HG02938 (cell line): ENCODE measurements around the gene TTC39B.
"Not testable (repeated sequence)": the region's sequence is repeated elsewhere in the genome, so short reads cannot be mapped to it uniquely, and the experiment has no call there.

ENCODE experiments used
- ATAC-seq: cut with Tn5 transposase; IDR thresholded peaks from one replicate; pipeline ENCODE4 v1.9.1; 2021; ENCODE audit warnings: mild to moderate bottlenecking, moderate library complexity; ENCODE audit not compliant: unreplicated experiment

The TTC39B gene

GRCh38 chr9:15271403-15271802 lies 35.6 kb downstream of the TTC39B start:
- ATAC-seq, result no peak

- ATAC-seq, result no peak
Observed at GRCh38 chr9:15268782-15269181, 38.2 kb downstream of the TTC39B start.

GRCh38 chr9:15268317-15268716 lies 38.7 kb downstream of the TTC39B start:
- no peak for ATAC-seq

- no peak for ATAC-seq
Observed at GRCh38 chr9:15264918-15265317, 42.1 kb downstream of the TTC39B start.

- ATAC-seq, result no peak
Observed at GRCh38 chr9:15262581-15262980, 44.4 kb downstream of the TTC39B start.

DNA sequence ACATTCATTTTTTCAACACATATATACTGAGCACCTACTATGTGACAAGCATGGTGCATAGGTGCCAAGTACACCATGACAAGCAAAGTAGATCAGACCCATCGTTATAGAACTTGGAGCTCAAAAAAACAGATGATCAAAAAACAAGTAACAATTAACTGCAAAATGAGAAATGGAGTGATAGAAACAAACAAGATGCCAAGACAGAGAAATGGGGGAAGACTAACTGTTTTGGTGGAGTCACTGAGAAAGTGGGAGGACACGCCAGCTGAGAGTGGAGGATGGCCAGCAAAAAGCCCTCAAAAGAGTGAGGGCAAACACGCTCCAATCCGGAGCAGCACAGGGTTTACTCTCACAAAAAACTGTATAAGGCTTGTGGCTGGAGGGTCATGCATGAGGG lies 50.6 kb downstream of the TTC39B start:
- ATAC-seq, result no peak

DNA sequence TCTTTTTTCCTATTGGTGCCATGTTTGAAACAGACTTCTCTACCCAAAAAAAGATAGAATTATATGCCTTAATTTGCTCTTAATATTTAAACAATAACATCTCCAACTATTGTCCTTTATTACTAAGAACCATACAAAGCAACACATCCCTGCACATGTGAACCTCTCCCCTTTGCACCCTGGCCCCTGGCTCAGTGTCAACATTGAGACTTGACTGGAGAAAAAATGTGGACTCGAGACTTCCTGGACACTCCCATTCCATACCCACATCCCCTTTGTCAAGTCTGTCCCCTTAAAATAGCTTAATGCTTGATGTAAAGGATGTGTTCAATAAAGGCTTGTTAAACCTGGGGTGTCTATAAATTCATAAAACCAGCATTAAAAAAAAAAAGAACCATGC lies 53.2 kb downstream of the TTC39B start:
- no peak for ATAC-seq

GRCh38 chr9:15253197-15253596 lies 53.8 kb downstream of the TTC39B start:
- no peak for ATAC-seq

DNA sequence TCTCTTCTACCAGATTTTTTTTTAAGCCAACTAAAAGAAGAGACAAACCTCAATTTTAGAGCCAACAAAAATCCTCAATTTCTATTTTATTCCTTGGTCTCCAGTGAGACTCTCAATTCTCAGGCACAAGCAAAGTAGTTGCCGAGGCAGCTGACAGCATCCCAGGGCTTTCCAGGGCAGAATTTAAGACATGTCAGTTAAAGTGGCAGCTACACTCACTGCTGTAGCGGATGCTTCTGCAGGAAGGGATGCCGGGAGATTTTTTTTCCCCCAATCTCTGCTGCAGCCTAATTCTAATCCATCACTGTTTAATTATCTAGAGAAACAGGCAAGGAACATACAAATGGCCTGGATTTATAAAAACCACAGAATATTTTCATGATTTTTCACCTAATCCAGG lies 57.0 kb downstream of the TTC39B start:
- no peak for ATAC-seq

DNA sequence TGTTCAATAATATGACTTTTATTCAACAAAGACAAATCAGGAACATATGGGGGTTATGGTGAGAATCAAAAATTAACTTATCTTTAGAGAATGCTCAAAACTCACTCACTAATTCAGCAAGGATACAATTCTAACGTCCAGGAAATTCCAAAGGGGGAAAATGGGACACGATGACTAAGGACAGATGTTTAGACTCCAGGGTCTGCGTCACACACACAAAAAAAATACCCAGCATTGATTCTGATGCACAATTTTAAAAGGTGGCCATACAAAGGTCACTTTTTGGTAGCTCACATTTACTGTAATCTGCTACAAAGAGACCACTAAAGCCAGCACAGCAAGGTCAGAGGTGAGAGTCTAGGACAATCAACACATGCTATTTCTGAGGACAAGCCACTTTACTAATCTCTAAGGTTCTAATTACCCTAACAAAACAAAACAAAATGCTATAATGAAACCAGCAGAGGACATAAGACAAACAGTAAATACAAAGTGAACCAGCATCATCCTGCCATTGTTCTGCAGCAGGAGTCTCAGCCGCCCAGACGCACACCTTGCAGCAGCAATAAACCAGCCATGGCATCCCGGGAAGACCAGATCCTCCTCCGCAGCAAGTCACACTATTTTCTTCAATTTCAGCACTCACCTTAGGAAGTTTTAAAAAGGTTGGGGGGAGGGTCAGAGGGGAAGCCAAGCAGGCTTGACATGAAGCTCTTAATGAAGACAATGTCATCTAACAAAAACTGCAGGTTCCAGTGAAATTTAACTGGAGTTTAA lies 57.8 kb downstream of the TTC39B start:
- ATAC-seq, result no peak

GRCh38 chr9:15248621-15249020 lies 58.4 kb downstream of the TTC39B start:
- ATAC-seq, result no peak

DNA sequence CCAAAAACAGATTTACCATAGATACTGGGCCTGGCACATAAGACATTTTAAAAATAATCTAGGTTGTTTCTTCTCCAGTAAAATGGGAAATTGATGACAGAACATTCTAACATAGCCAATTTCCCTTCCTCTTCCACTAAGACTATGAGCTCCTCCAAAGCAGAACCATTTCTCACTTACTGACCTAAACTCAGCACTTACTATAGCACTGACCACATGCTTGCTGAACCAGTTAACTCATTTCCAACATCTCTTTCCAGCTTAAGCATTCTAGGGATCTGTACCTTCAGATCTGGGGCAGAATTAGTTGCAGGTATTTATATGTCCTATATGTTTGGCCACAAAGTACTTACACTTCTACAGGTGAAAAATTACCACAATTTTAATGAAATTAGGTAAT lies 58.9 kb downstream of the TTC39B start:
- ATAC-seq, result no peak

DNA sequence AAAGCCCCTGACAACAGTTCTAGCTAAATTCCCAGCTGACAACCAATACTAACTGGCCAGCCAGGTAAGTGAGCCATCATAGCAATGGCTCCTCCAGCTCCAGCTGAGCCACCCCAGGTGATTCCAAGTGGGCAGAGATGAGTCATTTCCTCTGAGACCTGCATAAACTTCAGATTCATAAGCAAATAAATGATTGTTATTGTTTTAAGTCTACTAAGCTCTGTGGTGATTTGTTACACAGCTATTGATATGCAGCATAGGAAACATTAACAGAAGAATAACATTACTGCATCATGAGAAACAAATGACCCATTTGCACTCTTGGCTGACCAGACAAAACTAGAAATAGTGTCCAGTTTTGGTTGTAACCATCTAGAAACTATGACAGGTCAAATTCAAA lies 60.3 kb downstream of the TTC39B start:
- ATAC-seq, result no peak

DNA sequence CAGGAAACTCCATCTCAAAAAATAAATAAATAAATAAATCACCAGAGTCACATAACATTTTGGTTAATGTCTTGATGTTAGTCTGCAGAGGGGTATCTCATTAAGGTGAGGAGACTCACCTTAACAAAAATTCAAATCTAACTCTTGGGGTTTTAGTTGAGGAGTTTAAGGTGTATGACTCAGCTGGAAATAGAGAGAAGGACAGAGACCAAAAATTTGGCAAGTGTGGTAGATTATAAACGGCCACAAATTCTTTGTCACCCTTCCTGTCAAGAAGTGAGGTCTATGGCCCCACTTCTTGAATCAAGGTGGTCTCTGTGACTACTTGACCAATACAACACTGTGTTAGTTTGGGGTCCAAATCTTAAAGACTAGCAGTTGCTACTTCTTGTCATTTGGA lies 60.8 kb downstream of the TTC39B start:
- no peak for ATAC-seq

GRCh38 chr9:15244001-15244441 lies 63.0 kb downstream of the TTC39B start:
- ATAC-seq, result no peak

DNA sequence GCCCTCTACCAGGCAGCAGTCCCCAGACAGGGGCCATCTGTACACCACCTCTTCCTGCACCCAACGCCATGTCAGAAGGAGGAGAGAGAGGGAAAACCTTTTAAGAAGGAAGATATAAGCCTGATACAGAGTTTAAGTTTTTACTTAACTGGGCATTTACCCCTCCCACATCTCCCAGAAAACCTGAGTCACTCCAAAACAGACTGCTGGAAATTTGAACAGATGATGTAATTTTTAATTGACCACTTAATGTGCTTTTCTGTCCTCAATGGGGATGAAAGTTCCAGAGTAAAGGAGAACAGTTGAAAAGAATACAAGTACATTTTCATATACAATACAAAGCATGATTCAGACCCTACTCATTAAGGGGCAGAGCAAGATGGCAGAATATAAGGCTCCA lies 63.9 kb downstream of the TTC39B start:
- ATAC-seq, result no peak

DNA sequence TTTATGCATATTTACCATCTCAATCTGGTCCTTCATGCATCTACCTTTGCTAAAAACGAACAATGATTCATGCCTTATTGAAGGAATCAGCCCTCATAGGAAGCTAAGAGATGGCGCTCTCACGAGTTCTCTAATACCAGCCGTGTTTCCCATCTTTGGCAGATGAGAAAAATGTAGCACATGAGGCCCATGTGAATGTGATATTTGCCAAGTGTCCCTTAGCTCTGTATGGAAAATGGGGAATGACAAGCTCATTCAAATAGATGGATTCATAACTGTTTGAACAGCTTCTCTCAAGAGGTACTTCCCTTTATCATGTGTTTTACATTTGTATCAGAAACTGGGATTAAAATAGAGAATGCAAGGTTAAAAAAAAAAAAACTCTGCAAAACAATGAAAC lies 66.1 kb downstream of the TTC39B start:
- no peak for ATAC-seq

- no peak for ATAC-seq
Observed at GRCh38 chr9:15239816-15240215, 67.2 kb downstream of the TTC39B start.

GRCh38 chr9:15238646-15239045 lies 68.4 kb downstream of the TTC39B start:
- no peak for ATAC-seq

- ATAC-seq, result no peak
Observed at GRCh38 chr9:15235658-15236057, 71.4 kb downstream of the TTC39B start.

DNA sequence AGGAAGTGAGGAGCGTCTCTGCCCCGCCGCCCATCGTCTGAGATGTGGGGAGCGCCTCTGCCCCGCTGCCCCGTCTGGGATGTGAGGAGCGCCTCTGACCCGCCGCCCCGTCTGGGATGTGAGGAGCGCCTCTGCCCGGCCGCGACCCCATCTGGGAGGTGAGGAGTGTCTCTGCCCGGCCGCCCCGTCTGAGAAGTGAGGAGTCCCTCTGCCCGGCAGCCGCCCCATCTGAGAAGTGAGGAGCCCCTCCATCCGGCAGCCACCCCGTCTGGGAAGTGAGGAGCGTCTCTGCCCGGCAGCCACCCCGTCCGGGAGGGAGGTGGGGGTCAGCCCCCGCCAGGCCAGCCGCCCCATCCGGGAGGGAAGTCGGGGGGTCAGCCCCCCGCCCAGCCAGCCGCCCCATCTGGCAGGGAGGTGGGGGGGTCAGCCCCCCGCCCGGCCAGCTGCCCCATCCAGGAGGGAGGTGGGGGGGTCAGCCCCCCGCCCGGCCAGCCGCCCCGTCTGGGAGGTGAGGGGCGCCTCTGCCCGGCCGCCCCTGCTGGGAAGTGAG lies 73.0 kb downstream of the TTC39B start:
- ATAC-seq, result not testable (repeated sequence)

DNA sequence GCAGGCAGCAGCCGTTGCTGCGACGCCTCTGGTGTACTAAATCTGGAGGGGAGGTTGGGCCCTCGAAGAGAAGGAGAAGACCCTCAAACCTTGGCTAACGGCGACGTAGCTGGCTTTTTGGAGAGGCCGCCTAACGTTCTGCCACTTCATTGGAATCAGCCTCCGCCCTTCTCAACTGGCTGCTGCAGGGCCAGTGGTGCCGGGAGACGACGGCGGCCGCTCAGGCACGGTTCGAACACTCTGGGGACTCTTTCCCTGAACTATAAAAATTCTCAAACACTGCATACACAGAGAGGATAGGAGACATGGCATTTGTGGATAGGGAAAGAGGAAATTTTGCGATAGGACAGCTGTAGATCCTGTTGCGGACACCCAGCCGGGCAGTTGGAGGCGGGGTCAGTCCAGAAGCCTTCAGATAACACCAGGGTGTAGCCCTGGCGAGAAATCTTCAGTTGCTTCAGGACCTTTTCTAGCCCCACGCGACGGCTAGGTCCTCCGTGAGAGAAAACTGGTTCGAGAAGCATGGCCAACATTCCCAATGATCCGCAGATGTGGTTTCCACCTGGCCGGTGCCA lies 74.2 kb downstream of the TTC39B start:
- not testable (repeated sequence) for ATAC-seq
